ENCODE data around the gene MRPL55.

The MRPL55 gene

DNA sequence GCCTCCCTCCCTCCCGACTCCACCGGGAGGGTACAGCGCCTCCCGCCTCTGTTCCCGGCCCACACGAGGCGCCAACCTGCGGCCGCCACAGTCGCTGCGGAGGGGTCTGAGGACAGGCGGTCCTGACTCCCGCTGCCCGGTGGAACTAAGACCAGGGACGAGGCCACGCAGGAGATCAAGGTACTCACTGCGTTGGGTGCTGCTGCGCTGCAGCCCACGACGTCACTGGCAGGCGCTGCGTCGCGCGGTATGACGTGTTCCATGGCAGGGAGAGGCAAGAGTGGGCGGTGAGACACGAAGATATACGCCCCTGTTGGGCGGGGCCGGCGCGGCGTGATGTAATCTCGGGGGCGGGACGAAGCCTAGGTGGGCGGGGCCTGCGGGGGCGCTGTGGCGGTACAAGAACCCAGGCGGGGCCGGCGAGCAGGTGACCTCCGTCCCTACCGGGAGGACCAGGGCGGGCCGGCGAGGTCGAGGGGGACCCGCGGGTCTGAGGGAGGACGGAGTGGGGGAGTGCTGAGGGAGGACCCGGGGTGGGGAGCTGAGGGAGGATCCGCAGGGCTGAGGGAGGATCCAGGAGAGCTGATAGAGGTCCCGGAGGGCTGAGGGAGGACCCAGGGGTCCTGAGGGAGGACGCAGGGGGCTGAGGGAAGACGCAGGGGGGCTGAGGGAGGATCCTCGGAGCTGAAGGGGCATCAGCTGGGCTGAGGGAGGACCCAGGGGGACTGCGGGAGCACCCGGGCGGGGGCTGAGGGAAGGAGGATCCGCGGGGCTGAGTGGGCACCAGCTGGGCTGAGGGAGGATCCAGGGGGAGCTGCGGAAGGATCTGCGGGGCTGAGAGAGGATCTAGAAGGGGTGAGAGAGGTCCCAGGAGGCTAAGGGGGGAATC is at the start of gene MRPL55:
Gene MRPL55, minus strand, starts transcription at position 227 of the 889 bp plus-strand sequence. CDS start 1,039 bp downstream, outside the sequence.
- peak; percentile 93 to 96 for DNase-seq

DNA sequence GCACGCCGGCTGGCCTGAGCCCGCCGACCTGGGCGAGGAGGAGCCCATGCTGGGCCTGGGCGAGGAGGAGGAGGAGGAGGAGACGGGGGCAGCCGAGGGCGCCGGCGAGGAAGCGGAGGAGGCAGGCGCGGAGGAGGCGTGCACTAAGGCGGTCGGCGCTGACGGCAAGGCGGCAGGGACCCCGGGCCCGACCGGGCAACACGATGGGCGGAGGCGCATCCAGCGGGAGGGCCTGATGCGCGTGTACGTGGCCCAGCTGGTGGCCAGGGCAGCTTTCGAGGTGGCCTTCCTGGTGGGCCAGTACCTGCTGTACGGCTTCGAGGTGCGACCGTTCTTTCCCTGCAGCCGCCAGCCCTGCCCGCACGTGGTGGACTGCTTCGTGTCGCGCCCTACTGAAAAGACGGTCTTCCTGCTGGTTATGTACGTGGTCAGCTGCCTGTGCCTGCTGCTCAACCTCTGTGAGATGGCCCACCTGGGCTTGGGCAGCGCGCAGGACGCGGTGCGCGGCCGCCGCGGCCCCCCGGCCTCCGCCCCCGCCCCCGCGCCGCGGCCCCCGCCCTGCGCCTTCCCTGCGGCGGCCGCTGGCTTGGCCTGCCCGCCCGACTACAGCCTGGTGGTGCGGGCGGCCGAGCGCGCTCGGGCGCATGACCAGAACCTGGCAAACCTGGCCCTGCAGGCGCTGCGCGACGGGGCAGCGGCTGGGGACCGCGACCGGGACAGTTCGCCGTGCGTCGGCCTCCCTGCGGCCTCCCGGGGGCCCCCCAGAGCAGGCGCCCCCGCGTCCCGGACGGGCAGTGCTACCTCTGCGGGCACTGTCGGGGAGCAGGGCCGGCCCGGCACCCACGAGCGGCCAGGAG is 49.3 kb upstream of the MRPL55 start:
- no peak for DNase-seq

DNA sequence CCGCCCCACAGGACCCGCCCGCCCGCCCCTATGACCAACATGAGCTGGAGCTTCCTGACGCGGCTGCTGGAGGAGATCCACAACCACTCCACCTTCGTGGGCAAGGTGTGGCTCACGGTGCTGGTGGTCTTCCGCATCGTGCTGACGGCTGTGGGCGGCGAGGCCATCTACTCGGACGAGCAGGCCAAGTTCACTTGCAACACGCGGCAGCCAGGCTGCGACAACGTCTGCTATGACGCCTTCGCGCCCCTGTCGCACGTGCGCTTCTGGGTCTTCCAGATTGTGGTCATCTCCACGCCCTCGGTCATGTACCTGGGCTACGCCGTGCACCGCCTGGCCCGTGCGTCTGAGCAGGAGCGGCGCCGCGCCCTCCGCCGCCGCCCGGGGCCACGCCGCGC is 48.6 kb upstream of the MRPL55 start:
- no peak for DNase-seq

DNA sequence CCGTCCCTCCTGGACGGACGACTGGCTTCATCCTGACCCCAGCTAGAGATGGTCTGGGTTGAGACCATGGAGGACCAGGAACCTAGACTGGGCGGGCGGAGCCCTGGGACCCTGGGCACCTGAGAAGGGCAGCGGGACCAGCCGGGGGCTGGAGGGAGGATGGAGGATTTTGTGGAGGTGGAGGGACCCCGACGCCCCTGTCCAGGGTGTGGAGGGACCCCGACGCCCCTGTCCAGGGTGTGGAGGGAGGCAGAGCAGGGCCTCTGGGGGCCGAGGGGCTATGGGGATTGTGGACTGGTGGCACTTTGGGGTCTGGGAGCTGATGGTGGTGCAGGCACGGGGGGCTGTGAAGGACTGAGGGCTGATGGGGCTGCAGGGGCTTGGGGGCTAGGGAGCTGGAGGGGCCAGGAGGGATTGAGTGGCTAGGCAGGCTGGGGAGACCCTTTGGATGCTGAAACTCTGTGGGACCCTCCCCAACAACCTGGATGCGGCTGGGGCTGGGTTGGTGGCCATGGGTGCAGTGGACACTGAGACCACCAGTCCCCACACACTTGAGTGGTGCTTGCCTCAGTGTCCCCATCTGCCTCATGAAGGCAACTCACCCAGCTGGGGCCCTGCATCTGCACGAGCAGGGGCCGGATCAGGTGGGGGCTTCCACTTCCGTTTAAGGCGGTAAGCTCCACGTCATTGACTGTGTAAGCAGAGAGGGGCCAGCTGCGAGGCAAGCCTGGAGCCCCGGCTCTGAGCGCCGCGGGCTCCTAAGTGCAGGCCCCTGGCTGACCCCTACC is 48.0 kb upstream of the MRPL55 start:
- DNase-seq, result no peak

DNA sequence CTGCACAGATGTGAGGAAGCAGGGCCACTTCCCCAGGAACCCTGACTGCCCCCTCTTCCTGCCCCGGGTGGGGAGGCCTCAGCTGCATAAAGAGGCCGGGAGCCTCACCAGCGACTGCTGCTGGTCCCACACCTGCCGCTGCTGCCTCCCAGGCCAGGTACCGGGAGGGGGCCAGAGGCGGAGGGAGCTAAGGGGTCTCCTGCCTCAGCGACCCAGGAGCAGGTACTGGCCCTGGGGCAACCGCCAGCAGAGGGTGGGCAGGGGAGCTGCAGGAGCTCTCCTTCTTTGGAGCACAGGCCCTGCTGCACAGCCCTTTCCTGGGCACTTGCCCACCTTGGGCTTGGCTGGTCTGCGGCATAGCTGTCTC is 47.4 kb upstream of the MRPL55 start:
- no peak for DNase-seq

DNA sequence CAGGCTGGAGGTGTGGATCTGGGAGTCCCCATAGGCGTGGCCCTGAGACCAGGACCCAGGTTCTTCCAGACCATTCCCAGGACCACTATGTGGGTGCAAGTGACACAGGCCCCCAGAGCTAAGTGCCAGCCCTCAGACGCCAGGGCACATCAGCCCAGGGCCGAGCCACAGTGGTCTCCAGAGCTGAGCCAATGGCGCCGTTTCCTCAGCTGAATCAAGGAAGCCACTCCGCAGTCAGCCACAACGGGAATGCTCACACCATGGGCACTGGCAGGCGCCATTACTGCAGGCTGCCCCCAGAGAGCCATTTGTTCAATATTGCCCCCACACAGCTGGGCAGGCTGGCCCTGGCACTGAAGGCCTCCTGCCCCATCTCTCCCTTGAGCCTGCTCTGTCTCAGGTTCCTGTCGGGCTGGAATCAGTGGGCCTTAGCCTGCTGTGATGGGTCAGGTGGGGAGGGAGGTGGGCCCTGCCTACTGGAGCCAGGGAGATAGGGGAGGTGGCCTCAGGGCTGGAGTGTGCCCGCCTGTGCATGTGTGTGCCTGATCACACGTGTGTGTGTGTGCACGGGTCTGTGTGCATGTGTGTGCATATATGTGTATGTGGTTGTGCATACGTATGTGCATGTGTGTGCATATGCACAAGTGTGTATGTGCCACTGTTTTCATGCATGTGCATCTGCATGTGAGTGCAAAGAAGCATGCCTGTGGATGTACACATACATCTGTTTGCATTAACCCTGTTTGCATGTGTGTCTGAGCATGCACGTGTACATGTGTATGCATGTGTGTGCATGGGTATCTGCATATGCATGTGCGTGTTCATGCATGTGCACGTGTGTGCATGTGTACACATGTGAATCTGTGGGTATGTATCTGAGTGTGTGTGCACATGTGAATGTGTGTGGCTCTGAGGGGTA is 46.8 kb upstream of the MRPL55 start:
- no peak for DNase-seq

DNA sequence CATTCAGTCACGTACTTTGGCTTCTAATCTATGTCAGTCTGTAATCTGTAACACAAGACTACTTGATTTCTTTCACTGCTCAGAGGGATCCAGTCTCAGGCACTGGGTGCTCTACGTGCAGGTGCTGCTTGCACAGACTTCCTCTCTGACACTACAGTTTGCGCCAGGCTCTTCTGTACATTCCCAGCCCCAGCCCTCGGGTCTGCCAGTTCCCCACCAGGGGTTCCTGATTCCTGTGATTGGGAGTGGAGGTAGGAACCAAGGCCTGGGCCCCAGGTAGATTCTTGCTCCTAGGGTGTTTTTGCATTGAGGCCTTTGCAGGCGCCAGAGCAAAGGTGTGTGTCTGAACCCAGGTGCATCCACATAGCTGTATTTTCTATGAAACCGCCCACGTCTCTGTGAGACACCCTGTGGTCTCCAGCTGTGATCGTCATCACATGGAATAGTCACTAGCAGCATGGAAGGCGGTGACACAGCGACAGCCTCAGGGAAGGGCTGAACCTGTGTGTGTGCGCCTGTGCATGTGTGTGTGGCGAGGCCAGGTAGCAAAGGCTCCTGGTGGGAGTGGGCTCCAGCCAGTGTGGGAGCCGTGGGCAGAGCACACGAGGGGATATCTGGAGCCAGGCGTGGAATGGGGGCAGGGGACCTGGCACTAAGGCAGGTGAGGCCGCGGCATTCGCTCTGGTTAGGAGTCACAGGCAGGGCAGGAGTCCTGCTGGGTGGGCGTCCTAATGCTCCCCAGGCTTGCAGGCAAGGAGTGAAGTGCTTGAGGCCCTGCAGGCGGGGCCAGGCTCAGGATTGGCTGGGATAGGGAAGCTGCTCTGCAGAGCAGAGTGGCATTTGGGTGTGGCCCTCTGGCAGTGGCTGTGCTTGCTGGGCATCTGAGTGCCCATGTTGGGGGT is 45.8 kb upstream of the MRPL55 start:
- no peak for DNase-seq

DNA sequence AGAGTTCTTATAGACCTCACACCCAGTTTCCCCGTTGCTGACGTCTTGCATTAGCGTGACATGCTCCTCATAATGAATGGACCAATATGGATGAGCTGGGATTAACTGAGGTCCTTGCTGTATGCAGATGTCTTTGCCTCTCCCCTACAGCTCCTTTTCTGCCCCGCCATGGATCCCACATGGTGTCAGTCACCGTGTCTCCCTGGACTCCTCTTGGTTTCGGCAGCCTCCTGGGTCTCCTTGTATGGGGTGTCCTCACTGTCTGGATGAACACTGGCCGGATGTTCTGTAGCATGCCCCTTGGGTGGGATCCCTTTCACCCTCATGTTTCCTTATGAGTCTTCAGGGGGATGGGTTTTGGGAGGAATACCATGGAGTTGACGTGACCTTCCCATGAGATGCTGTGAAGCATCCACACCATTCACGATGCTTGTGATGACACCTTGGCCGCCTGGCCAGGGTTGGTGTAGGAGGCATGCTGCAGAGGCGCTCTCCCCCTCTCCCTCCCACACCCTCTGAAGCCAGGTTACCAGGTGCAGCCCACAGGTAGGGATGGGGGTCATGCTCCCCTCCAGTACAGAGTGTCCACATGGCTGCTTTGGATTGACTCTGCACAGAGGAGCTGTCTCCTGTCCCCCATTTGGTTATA is 45.0 kb upstream of the MRPL55 start:
- DNase-seq, result no peak

DNA sequence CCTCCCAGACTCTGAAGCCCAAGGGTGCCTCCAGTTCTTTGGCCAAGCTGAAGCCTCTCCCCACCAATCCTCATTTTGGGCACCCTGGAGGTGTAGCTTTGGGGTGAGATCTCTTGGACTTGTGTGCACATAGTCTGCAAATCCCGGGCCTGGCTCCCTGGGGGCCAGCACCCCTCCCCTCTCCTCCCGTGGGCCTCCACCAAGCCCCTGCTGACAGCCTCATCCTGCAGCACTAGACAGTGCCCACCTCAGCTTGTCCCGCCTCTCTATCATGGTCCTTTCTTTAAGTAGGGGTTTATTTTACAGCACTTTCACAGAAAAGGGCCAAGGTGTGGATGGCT is 43.8 kb upstream of the MRPL55 start:
- no peak for DNase-seq

DNA sequence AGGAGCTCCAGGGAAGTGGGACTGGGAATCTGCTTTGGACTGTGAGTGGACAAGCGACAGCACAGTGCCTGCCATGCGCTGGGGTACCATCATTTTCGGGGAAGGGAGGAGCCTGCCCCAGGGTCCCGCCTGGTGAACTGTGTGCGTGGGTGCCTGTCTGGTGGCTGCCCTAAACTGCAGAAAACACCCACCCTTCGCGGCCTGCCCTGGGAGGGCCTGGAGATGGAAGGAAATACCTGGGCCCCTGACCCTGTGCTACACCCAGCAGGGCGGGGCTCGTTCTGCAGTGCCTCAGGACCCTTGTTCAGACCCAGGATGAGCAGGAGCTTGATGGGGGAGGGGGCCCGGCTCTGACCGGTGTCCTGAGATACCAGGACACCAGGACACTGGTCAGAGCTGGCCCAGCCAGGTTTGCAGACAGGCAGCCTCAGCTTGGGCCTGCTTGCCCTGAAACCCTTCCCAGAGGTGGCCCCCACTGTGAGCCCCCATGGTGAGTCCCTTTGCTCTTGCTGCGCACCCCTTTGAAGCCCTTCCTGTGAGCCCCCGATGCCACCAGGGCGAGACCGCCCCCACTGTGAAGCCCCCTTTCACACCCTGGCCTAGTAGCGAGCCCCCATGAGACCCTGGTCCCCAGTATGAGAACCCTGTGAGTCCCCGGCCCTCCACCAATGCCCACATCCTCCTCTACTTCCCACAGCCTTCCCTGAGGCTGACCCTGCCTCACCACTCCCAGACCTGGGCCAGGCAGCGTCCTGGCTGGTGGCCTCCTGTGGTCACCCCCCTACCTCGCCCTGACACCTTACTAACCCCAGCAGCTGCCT is 43.2 kb upstream of the MRPL55 start:
- DNase-seq, result no peak

DNA sequence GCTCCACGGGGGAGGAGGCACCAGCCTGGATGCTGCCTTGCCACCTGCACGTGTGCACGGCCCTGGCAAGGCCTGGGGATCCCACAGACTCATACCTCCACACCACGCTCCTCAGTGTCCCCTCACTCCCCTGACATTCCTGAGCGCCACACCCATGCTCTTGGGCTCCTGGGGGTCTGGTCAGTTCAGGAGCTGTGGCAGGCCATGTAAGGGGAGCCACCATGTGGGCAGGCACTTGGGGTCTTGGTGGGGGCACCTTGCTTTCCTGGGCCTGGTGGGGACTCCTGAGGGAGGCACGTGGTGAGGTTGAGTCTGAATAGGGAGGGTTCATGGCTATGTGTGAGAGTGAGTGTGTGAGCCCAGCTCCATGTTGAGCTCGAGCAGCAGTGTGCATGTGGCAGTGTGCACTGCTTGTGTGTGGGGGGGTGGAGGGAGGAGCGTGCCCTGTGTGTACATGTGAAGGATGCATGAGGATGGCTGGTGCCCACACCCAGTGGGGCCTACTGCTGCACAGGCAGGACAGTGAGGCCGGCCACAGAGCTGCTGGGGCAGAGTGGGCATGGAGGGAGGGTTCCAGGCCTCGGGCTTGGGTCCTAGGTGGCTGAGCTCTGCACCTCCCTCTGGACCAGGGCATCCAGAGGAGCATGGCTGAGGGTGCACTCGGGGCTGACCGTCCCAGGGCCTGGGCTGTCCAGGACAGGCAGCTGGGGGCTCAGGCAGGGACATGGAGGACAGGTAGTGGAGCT is 42.3 kb upstream of the MRPL55 start:
- DNase-seq, result no peak

DNA sequence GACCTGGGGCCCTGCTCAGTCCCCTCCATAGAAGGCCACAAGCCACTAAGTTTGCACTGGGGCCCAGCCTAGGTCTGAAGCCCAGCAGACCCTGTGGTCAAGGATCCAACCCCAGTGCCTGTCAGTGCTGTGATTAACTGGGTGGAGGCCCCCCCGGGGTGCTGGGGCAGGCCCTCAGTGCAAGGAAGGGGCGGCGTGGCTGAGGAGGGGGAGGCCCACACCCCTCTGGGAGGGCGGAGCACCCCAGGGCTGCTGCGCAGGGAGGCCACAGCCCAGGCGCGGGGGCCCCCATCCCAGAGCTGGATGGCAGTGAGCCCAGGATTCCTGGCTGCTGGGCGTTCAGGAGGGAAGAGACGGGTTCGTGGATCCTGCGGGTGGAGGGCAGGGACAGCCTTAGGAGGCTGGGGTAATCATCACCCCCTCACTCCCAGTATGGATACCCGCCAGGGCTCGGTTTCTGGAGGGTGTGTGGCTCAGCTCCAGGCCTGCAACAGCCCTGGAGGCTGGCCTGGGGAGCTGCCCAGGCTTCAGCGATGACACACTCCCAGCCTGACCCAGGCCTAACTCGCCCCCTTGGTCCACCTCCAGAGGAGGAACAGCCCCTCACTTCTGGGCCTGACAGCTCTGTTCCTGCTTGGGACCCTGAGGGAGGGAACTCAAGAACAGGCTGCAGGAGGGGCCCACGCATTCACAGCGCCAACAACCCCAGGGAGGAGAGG is 41.5 kb upstream of the MRPL55 start:
- no peak for DNase-seq

DNA sequence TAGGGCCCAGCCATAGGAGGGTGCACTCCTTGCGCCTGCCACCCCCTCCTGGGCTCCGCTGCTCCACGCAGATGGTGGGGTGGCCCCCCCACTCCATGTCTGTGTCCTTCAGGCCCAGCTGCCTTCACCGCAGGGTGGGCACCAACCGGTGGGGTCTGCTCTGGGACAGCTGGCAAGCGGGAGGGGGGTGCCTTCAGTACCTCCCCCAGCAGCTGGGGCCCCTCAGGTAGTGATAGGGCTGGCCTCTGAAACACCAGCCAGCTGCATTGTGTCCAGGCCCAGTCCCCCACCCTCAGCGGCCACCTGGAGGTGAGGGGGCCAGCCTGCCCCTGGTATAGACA is 41.0 kb upstream of the MRPL55 start:
- no peak for DNase-seq

DNA sequence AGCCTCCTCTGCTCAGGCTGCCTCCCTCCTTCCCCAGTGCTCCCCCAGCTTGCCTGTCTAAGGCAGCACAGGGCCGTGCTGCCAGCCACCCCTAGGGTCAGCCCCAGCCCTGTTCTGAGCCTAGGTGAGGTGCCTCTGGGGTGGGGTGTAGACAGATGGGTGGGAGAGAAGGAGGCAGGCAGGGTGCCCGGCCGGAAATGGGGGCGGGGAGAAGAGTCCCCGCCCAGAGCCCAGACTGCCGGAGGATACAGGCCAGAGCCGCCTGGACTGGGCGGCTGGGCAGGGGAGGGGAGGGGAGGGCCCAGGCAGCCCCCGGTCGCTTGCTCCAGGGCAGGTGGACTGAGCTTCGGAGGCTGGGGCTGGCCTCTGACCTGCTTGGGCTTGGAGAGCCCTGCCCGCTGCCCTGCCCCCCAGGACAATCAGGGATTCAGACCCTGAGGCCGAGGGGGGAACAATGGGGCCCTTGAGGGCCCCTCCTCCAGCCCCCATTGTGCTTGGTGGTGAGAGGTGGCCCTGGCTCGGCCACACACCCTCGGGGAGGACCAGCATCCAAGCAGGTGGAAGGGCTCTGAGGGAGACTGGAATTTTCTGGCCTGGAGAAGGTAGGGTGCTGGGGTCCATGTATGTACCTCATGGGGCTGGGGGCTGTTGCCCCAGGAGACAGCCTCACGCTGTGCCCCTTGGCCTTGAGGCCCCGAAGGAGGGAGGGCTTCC is 40.5 kb upstream of the MRPL55 start, which contains the start of gene GJC2:
Gene GJC2, plus strand, starts transcription at position 525 of the 714 bp plus-strand sequence. CDS start 7,829 bp downstream, outside the sequence.
- no peak for DNase-seq

DNA sequence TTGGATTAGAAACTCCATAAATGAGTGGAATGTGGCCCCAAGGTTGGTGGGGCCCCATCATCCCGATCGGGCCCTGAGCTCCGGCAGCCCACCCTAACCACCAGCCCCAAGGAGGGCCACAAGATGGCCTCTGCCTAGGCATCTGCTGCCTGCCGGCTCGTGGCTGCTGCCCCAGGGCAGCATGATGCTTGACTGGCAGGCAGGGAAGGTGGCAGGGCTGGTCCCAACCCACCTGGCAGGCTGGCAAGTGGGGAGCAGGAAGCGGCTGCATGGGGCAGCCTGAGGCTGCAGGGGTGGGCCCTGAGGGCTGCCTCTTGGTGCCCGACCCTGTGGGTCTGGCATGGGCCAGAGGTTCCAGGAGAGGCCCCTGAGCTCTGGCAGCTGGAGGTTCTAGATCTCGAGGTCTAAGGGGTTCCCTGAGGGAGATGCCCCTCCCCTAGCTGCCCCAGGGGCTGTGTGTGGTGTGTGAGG is 39.9 kb upstream of the MRPL55 start:
- no peak for DNase-seq

DNA sequence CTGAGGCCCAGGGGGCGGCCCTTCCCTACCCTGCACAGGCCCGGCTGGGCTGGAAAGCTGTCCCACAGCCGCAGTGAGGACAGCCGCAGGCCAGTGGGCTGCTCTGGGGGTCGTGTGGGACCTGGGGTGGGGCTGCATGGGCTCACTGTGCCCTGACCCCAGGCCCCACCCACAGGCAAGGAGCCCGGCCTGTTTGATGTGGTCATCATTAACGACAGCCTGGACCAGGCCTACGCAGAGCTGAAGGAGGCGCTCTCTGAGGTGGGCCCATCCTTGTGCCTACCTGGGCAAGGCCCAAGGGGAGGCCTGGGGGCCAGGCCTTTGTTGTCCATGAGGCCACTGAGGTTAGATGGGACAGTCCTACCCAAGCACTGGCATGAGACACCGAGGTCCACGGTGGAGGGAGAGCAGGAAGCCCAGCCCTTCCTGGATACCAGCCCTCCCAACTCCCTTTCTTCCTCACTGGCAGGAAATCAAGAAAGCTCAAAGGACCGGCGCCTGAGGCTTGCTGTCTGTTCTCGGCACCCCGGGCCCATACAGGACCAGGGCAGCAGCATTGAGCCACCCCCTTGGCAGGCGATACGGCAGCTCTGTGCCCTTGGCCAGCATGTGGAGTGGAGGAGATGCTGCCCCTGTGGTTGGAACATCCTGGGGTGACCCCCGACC is 39.2 kb upstream of the MRPL55 start:
- no peak for DNase-seq

DNA sequence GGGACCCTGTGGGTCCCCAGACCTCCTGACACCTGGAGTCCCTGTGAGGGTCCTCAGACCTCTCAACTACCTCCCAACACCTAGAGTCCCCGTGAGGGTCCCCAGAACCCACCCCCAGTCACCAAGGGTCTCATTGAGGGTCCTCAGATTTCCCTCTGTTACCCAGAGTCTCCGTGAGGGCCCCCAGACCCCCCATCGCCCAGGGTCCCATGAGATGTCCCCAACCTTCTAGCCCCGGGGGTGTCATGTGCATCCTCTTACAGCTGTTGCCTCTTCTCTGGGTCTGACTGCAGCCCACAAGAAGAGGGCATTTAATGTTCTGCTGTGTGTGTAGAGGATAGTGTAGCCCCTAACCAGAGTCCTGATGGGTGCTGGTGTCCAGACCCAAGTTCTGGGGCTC is 38.7 kb upstream of the MRPL55 start:
- no peak for DNase-seq

All from NCI-H1930 (cell line).